ENCODE results near the gene ZMIZ1. TPM values are rescaled to one million over a fixed set of nuclear protein-coding genes. Genes with fewer than 3 reads are reported as not detected.

Gene ZMIZ1
- total RNA-seq, 6 donors from 2014 or later = 51.0 to 99.2 (median 91.8) TPM

DNA sequence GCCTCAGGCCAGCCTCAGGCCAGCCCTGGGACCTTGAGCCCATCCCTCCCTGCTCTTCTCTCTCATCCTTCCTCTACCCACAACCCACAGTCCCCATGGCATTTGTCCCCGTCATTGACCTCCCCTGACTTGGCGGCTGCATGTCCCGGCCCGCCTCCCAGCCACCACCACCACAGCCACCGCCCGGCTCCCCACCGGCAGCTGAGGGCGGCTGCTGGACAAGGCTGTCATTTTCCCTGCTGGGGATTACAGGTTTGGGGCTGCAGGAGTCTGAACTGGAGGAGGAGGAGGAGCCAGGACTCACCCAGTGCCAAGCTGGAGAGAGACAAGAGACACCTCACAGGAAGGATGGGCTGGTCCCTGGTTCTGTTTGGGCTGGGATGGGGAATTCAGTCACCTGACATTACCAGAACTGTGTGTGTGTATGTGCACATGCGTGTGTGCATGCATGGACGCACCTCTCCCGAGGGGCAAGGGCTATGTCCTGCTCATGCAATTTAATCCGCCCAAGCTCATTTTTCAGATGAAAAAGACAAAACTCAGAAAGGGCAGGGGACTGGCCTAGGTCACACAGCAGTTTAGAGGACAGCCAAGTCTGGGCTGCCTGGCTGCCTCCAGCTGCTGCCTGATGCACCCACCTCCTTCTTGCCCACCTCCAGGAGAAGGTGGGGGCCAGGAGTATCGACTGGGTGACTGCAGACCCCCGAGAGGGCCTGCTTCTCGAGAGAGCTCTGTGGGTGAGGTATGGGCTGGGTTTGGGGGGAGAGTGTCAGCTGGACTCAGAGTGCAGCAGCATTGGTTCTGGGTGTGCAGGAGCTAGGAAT is 113.1 kb downstream of the ZMIZ1 start:
- no peaks in the 10 kb centered on the region for H3K27me3 ChIP-seq
- H3K9me3 ChIP-seq = no peaks in the 10 kb centered on the region
- H3K4me1 ChIP-seq = peaks cover 88 to 100% (median 92%) of the 10 kb centered on the region in 4 donors
- TF ChIP-seq EP300 (IDR thresholded peaks at IDR 0.05) (no peak), POLR2AphosphoS5 (IDR thresholded peaks at IDR 0.05) (no peak), POLR2A (IDR thresholded peaks at IDR 0.05) (no peak)
- TF ChIP-seq, protein P1, sequence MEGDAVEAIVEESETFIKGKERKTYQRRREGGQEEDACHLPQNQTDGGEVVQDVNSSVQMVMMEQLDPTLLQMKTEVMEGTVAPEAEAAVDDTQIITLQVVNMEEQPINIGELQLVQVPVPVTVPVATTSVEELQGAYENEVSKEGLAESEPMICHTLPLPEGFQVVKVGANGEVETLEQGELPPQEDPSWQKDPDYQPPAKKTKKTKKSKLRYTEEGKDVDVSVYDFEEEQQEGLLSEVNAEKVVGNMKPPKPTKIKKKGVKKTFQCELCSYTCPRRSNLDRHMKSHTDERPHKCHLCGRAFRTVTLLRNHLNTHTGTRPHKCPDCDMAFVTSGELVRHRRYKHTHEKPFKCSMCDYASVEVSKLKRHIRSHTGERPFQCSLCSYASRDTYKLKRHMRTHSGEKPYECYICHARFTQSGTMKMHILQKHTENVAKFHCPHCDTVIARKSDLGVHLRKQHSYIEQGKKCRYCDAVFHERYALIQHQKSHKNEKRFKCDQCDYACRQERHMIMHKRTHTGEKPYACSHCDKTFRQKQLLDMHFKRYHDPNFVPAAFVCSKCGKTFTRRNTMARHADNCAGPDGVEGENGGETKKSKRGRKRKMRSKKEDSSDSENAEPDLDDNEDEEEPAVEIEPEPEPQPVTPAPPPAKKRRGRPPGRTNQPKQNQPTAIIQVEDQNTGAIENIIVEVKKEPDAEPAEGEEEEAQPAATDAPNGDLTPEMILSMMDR (IDR thresholded peaks at IDR 0.05) = no peak
- no peak overlapping the region for H3K4me3 ChIP-seq
- peak overlapping the region; percentile 54 to 78 (median 73) for H3K27ac ChIP-seq
- H3K36me3 ChIP-seq = peaks cover 0 to 3% (median 1%) of the 10 kb centered on the region in 4 donors
- ATAC-seq (ENCODE audit: low FRiP score in 2 of 2) (no peak), DNase-seq (peak in 1 of 2 donors; percentile 81)
- 63 to 68% methylated on average over 11 to 15 of the region's 15 CpGs for WGBS, 2 donors

DNA sequence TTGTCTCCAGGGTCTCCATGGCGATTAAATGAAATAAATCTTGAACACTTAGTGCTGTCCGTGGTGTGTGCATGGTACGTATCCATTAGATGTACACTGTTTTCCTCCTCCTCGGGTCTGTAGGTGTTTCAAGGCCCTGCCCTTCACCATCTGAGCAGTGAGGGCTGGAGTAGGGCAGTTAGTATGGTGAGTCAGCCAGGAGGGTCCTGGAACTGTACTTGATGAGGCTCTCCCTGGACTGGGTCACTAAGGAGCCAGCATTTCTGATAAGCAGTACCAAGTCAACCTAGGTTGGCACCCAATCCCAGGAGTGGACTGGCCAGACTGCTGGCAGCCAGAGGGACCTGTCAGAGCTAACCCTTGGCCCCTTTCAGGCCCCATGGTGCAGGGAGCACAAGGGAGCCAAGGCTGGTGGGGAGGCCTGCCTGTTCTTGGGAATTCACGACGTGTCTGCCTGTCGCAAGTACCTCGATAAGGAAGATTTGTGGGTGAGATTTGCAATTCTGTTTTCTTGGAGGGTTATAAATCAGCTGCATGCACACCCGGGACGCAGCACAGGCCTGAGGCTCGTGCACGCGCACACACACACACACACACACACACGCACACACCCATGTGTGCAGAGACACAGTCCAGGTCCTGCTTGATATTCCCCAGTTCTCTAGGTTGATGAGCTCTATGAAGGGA is 114.2 kb downstream of the ZMIZ1 start:
- ATAC-seq (ENCODE audit: low FRiP score in 2 of 2) = peak in 1 of 2 donors; percentile 69
- TF ChIP-seq, protein P1 (IDR thresholded peaks at IDR 0.05) = no peak
- TF ChIP-seq POLR2A (IDR thresholded peaks at IDR 0.05) (peak in 1 of 4 donors; percentile 4), POLR2AphosphoS5 (IDR thresholded peaks at IDR 0.05) (peak in 1 of 2 donors; percentile 27), EP300 (IDR thresholded peaks at IDR 0.05) (peak in 1 of 4 donors; percentile 2)
- peak overlapping the region; percentile 54 to 78 (median 73) for H3K27ac ChIP-seq
- H3K36me3 ChIP-seq = peaks cover 0 to 10% (median 1%) of the 10 kb centered on the region in 4 donors
- peak in 1 of 2 donors; percentile 83 for DNase-seq
- no peaks in the 10 kb centered on the region for H3K9me3 ChIP-seq
- 65 to 78% methylated on average over 7 to 14 of the region's 14 CpGs for WGBS, 2 donors
- peaks cover 88 to 100% (median 92%) of the 10 kb centered on the region in 4 donors for H3K4me1 ChIP-seq
- H3K27me3 ChIP-seq = no peaks in the 10 kb centered on the region
- no peak overlapping the region for H3K4me3 ChIP-seq

DNA sequence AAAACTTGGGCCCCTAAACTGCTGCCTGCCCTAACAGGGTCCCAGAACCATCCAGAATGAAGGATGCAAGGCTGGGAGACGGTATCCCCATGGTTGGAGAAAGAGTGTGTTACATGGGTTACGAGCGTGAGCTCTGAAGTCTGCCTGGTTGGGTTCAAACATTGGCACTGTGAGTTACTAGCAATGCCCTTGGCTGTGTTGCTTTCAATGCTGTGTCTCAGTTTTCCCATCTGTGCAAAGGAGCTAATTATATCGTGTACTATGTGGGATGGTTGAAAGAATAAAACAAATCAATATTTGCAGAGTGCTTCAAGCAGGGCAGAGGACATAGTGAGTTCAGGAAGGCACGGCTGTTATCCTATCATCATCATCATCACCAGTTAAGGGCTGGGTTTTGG is 114.7 kb downstream of the ZMIZ1 start:
- Histone ChIP-seq H3K4me3 (no peak overlapping the region), H3K27ac (peak overlapping the region; percentile 54 to 78 (median 73)), H3K4me1 (peaks cover 88 to 100% (median 92%) of the 10 kb centered on the region in 4 donors), H3K36me3 (peaks cover 0 to 10% (median 1%) of the 10 kb centered on the region in 4 donors), H3K27me3 (no peaks in the 10 kb centered on the region), H3K9me3 (no peaks in the 10 kb centered on the region)
- WGBS, 2 donors = 82 to 91% methylated on average over 5 of the region's 5 CpGs
- ATAC-seq (ENCODE audit: low FRiP score in 2 of 2) (no peak), DNase-seq (no peak)
- TF ChIP-seq EP300 (IDR thresholded peaks at IDR 0.05) (no peak), POLR2AphosphoS5 (IDR thresholded peaks at IDR 0.05) (no peak), POLR2A (IDR thresholded peaks at IDR 0.05) (no peak)
- TF ChIP-seq, protein P1 (IDR thresholded peaks at IDR 0.05) = no peak

DNA sequence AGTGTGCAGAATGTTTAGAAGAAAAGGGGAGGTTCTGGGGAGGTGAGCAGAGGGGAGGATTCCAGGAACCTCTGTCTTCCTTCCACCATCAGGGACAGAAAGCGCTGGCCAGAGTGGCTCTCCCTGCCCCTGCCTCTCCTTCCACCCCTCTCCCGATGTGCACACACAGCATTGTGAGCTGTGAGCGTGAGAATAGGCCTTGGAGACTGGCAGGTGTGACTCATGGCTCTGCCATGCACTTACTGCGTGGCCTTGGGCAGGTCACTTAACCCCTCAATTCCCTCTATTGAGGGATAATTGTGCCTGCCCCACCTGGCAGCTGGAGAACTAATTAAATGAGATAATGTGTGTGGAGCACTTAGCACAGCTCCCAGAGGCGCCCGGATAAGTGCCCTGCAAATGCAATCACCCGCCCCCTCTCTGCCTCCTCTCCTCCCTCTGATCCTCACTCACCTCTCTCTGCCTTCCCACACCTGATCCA is 115.4 kb downstream of the ZMIZ1 start:
- H3K27ac ChIP-seq = peak overlapping the region; percentile 54 to 78 (median 73)
- H3K9me3 ChIP-seq = no peaks in the 10 kb centered on the region
- H3K36me3 ChIP-seq = peaks cover 0 to 10% (median 1%) of the 10 kb centered on the region in 4 donors
- no peak overlapping the region for H3K4me3 ChIP-seq
- TF ChIP-seq POLR2A (IDR thresholded peaks at IDR 0.05) (no peak), EP300 (IDR thresholded peaks at IDR 0.05) (peak in 2 of 4 donors; percentile 18 to 41), POLR2AphosphoS5 (IDR thresholded peaks at IDR 0.05) (peak in 1 of 2 donors; percentile 48)
- TF ChIP-seq, protein P1 (IDR thresholded peaks at IDR 0.05) = no peak
- peaks cover 86 to 100% (median 94%) of the 10 kb centered on the region in 4 donors for H3K4me1 ChIP-seq
- WGBS, 2 donors = 47 to 48% methylated on average over 7 of the region's 7 CpGs
- H3K27me3 ChIP-seq = no peaks in the 10 kb centered on the region
- peak; percentile 12 to 73 for ATAC-seq (ENCODE audit: low FRiP score in 2 of 2)
- DNase-seq = peak in 1 of 2 donors; percentile 76
